Activated naive CD4-positive, alpha-beta T cell treated with anti-CD3 and anti-CD28 coated beads, Interleukin-2, amount 10 ng/mL, durations not matched to agents 7 days and 5 days (primary cell): ENCODE results near the gene FANCI.

Experiments used
- CTCF ChIA-PET: fragments of 350-600 bp; sonication (Branson Sonifier 250); formaldehyde crosslinking; loops from one replicate; lab custom pipeline; 2021; ENCODE audit warnings: antibody characterized with exemption; lab: Charles Lee
- DNase-seq: peaks from one replicate; pipeline ENCODE4 v3.0.0-alpha.2; 2020
- H3K27ac Mint-ChIP-seq: one replicate; pipeline ENCODE4 v1.8.0; 2021; ENCODE audit warnings: mild to moderate bottlenecking, moderate library complexity, mixed read lengths
- H3K27me3 Mint-ChIP-seq: one replicate; pipeline ENCODE4 v1.8.0; 2021; ENCODE audit warnings: mild to moderate bottlenecking, mixed read lengths
- H3K36me3 Mint-ChIP-seq: one replicate; pipeline ENCODE4 v1.8.0; 2021; ENCODE audit warnings: mixed read lengths
- H3K4me1 Mint-ChIP-seq: one replicate; pipeline ENCODE4 v1.8.0; 2021; ENCODE audit warnings: mixed read lengths
- H3K4me3 Mint-ChIP-seq: one replicate; pipeline ENCODE4 v1.8.0; 2021; ENCODE audit warnings: mild to moderate bottlenecking, moderate library complexity, mixed read lengths
- H3K9me3 Mint-ChIP-seq: one replicate; pipeline ENCODE4 v1.8.0; 2021; ENCODE audit warnings: mixed read lengths

Gene FANCI

GRCh38 chr15:89301304-89302089 lies 57.7 kb downstream of the FANCI start:
- H3K4me1 Mint-ChIP-seq = peaks cover 16% of the 10 kb centered on the region
- H3K4me3 Mint-ChIP-seq = no peak overlapping the region
- no peaks in the 10 kb centered on the region for H3K27me3 Mint-ChIP-seq
- no peaks in the 10 kb centered on the region for H3K9me3 Mint-ChIP-seq
- no peak for DNase-seq
- CTCF ChIA-PET = interaction anchor here (1.6 to 3.4 kb wide), 4 partner anchors 9 to 124 kb away, joined by 3 to 21 read pairs (median 4); no protein-coding TSS in a partner anchor
- H3K36me3 Mint-ChIP-seq = peaks cover 76% of the 10 kb centered on the region
- no peak overlapping the region for H3K27ac Mint-ChIP-seq

GRCh38 chr15:89303986-89304385 lies 60.2 kb downstream of the FANCI start:
- H3K4me1 Mint-ChIP-seq = peaks cover 6% of the 10 kb centered on the region
- DNase-seq = no peak
- no peaks in the 10 kb centered on the region for H3K27me3 Mint-ChIP-seq
- H3K4me3 Mint-ChIP-seq = no peak overlapping the region
- H3K9me3 Mint-ChIP-seq = no peaks in the 10 kb centered on the region
- H3K36me3 Mint-ChIP-seq = peaks cover 80% of the 10 kb centered on the region
- H3K27ac Mint-ChIP-seq = no peak overlapping the region
- CTCF ChIA-PET = no interaction called here

- Mint-ChIP-seq H3K27me3 (no peaks in the 10 kb centered on the region), H3K4me3 (no peak overlapping the region), H3K27ac (no peak overlapping the region), H3K36me3 (peaks cover 81% of the 10 kb centered on the region), H3K4me1 (no peaks in the 10 kb centered on the region), H3K9me3 (no peaks in the 10 kb centered on the region)
- CTCF ChIA-PET = interaction anchor here (1.2 to 1.3 kb wide), 2 partner anchors 12 kb away, joined by 3 read pairs; no protein-coding TSS in a partner anchor
- no peak for DNase-seq
Observed at GRCh38 chr15:89305395-89305794, 61.6 kb downstream of the FANCI start.

- no peak overlapping the region for H3K4me3 Mint-ChIP-seq
- DNase-seq = no peak
- no peaks in the 10 kb centered on the region for H3K27me3 Mint-ChIP-seq
- H3K9me3 Mint-ChIP-seq = no peaks in the 10 kb centered on the region
- no peaks in the 10 kb centered on the region for H3K4me1 Mint-ChIP-seq
- CTCF ChIA-PET = no interaction called here
- no peak overlapping the region for H3K27ac Mint-ChIP-seq
- H3K36me3 Mint-ChIP-seq = peaks cover 77% of the 10 kb centered on the region
Observed at GRCh38 chr15:89307046-89307587, 63.3 kb downstream of the FANCI start.

- DNase-seq = no peak
- Mint-ChIP-seq H3K36me3 (peaks cover 80% of the 10 kb centered on the region), H3K9me3 (no peaks in the 10 kb centered on the region), H3K4me1 (no peaks in the 10 kb centered on the region), H3K27me3 (no peaks in the 10 kb centered on the region), H3K4me3 (no peak overlapping the region), H3K27ac (peak overlapping the region; percentile 13)
- CTCF ChIA-PET = no interaction called here
Observed at GRCh38 chr15:89307791-89308190, 64.0 kb downstream of the FANCI start.

- Mint-ChIP-seq H3K9me3 (no peaks in the 10 kb centered on the region), H3K4me3 (no peak overlapping the region), H3K27me3 (no peaks in the 10 kb centered on the region), H3K27ac (no peak overlapping the region), H3K36me3 (peaks cover 80% of the 10 kb centered on the region), H3K4me1 (no peaks in the 10 kb centered on the region)
- DNase-seq = no peak
- CTCF ChIA-PET = no interaction called here
Observed at GRCh38 chr15:89308236-89308635, 64.5 kb downstream of the FANCI start.

GRCh38 chr15:89309993-89310392 lies 66.2 kb downstream of the FANCI start:
- DNase-seq = no peak
- no peaks in the 10 kb centered on the region for H3K27me3 Mint-ChIP-seq
- H3K27ac Mint-ChIP-seq = peak overlapping the region; percentile 6
- no peaks in the 10 kb centered on the region for H3K9me3 Mint-ChIP-seq
- CTCF ChIA-PET = interaction anchor here (1.1 kb wide), 1 partner anchor 13 kb away, joined by 3 read pairs; no protein-coding TSS in a partner anchor
- H3K4me3 Mint-ChIP-seq = no peak overlapping the region
- H3K36me3 Mint-ChIP-seq = peaks cover 74% of the 10 kb centered on the region
- H3K4me1 Mint-ChIP-seq = peaks cover 1% of the 10 kb centered on the region

GRCh38 chr15:89315375-89315929 lies 71.7 kb downstream of the FANCI start:
- Mint-ChIP-seq H3K4me1 (peaks cover 13% of the 10 kb centered on the region), H3K36me3 (peaks cover 73% of the 10 kb centered on the region), H3K4me3 (no peak overlapping the region), H3K27ac (peak overlapping the region; percentile 57), H3K9me3 (no peaks in the 10 kb centered on the region), H3K27me3 (no peaks in the 10 kb centered on the region)
- no peak for DNase-seq
- CTCF ChIA-PET = no interaction called here

- H3K4me1 Mint-ChIP-seq = peaks cover 13% of the 10 kb centered on the region
- H3K27me3 Mint-ChIP-seq = no peaks in the 10 kb centered on the region
- CTCF ChIA-PET = interaction anchor here (1.3 to 1.6 kb wide), 2 partner anchors 11 to 15 kb away, joined by 3 to 5 read pairs; no protein-coding TSS in a partner anchor
- H3K9me3 Mint-ChIP-seq = no peaks in the 10 kb centered on the region
- no peak for DNase-seq
- H3K27ac Mint-ChIP-seq = no peak overlapping the region
- peaks cover 69% of the 10 kb centered on the region for H3K36me3 Mint-ChIP-seq
- no peak overlapping the region for H3K4me3 Mint-ChIP-seq
Observed at GRCh38 chr15:89316504-89316903, 72.7 kb downstream of the FANCI start.

GRCh38 chr15:89317186-89317720 lies 73.5 kb downstream of the FANCI start:
- H3K9me3 Mint-ChIP-seq = no peaks in the 10 kb centered on the region
- peaks cover 68% of the 10 kb centered on the region for H3K36me3 Mint-ChIP-seq
- H3K27ac Mint-ChIP-seq = peak overlapping the region; percentile 46
- H3K4me1 Mint-ChIP-seq = peaks cover 13% of the 10 kb centered on the region
- H3K27me3 Mint-ChIP-seq = no peaks in the 10 kb centered on the region
- no peak for DNase-seq
- CTCF ChIA-PET = interaction anchor here (0.6 to 1.6 kb wide), 3 partner anchors 12 to 20 kb away, joined by 3 to 5 read pairs (median 3); no protein-coding TSS in a partner anchor
- H3K4me3 Mint-ChIP-seq = no peak overlapping the region

- Mint-ChIP-seq H3K36me3 (peaks cover 63% of the 10 kb centered on the region), H3K27ac (no peak overlapping the region), H3K27me3 (no peaks in the 10 kb centered on the region), H3K9me3 (no peaks in the 10 kb centered on the region), H3K4me1 (peaks cover 13% of the 10 kb centered on the region), H3K4me3 (no peak overlapping the region)
- CTCF ChIA-PET = interaction anchor here (1.2 kb wide), 1 partner anchor 10 kb away, joined by 6 read pairs; no protein-coding TSS in a partner anchor
- no peak for DNase-seq
Observed at GRCh38 chr15:89319678-89320077, 75.9 kb downstream of the FANCI start.

- no peaks in the 10 kb centered on the region for H3K9me3 Mint-ChIP-seq
- H3K4me1 Mint-ChIP-seq = peaks cover 10% of the 10 kb centered on the region
- CTCF ChIA-PET = interaction anchor here (1.2 kb wide), 1 partner anchor 9 kb away, joined by 6 read pairs; no protein-coding TSS in a partner anchor
- H3K27me3 Mint-ChIP-seq = no peaks in the 10 kb centered on the region
- H3K27ac Mint-ChIP-seq = peak overlapping the region; percentile 51
- no peak overlapping the region for H3K4me3 Mint-ChIP-seq
- no peak for DNase-seq
- peaks cover 65% of the 10 kb centered on the region for H3K36me3 Mint-ChIP-seq
Observed at GRCh38 chr15:89320200-89320599, 76.4 kb downstream of the FANCI start.

GRCh38 chr15:89321521-89322410 lies 78.0 kb downstream of the FANCI start:
- Mint-ChIP-seq H3K27ac (no peak overlapping the region), H3K4me1 (no peaks in the 10 kb centered on the region), H3K36me3 (peaks cover 63% of the 10 kb centered on the region), H3K9me3 (no peaks in the 10 kb centered on the region), H3K4me3 (no peak overlapping the region), H3K27me3 (no peaks in the 10 kb centered on the region)
- CTCF ChIA-PET = interaction anchor here (1.1 kb wide), 1 partner anchor 12 kb away, joined by 3 read pairs; no protein-coding TSS in a partner anchor
- no peak for DNase-seq
